A549 (cell line): ENCODE results near the gene EIF6. TPM values are rescaled to one million over a fixed set of nuclear protein-coding genes. Genes with fewer than 3 reads are reported as not detected.
"Not testable (repeated sequence)": the region's sequence is repeated elsewhere in the genome, so short reads cannot be mapped to it uniquely, and the experiment has no call there.

Experiments used
- ATAC-seq, 2 experiments: fragments of 200-7000 bp in 1 of 2; fragments of >200 bp in 1 of 2; cut with Nextera tagmentation in 1 of 2; cut with Tn5 transposase in 1 of 2; 3 replicates each; pipeline versions ENCODE4 v1.8.0 to v1.9.1; 2018 to 2020; ENCODE audit warnings: mild to moderate bottlenecking in 1 of 2, moderate library complexity in 1 of 2
- CTCF ChIA-PET: fragments of 300-600 bp; sonication (Branson Sonifier 250); formaldehyde crosslinking; extraction: SDS; loops from one replicate; lab custom pipeline; 2021; ENCODE audit warnings: antibody characterized with exemption, inconsistent platforms; lab: Yijun Ruan, JAX
- POLR2A ChIA-PET: fragments of 350-600 bp; formaldehyde crosslinking; extraction: SDS; loops from one replicate; lab custom pipeline; 2021; ENCODE audit warnings: antibody characterized with exemption, inconsistent platforms; lab: Yijun Ruan, JAX
- DNase-seq, 2 experiments: peaks; one replicate each; pipeline versions ENCODE4 v3.0.0 to v3.0.0-alpha.2; 2011 to 2016; ENCODE audit warnings: low read depth in 1 of 2, low spot score in 1 of 2
- FAIRE-seq: peaks from 2 replicates; lab custom pipeline; 2011; peaks lifted over from hg19 to GRCh38; lab: Jason Lieb, UNC
- H3K27ac ChIP-seq, 2 experiments: fragments of >200 bp; sonication (Bioruptor Twin); formaldehyde crosslinking; 3 replicates each; pipeline ENCODE4 v1.5.1; 2016 to 2017
- H3K4me1 ChIP-seq: fragments of >200 bp; sonication (Bioruptor Twin); formaldehyde crosslinking; 3 replicates; pipeline ENCODE4 v1.6.1; 2016
- H3K4me2 ChIP-seq: fragments of >200 bp; sonication (Bioruptor Twin); formaldehyde crosslinking; 3 replicates; pipeline ENCODE4 v1.6.1; 2016
- H3K4me3 ChIP-seq: fragments of >200 bp; sonication (Bioruptor Twin); formaldehyde crosslinking; 3 replicates; pipeline ENCODE4 v1.5.1; 2016
- H3K9me3 ChIP-seq: fragments of >200 bp; sonication (Bioruptor Twin); formaldehyde crosslinking; 3 replicates; pipeline ENCODE4 v1.6.1; 2016
- CEBPB ChIP-seq, 2 experiments: fragments of >200 bp in 1 of 2; sonication (Bioruptor Twin) in 1 of 2; formaldehyde crosslinking in 1 of 2; IDR thresholded peaks; 2 replicates each; pipeline ENCODE4 v1.6.1; 2012 to 2016
- CHD4 ChIP-seq: fragments of 200-600 bp; sonication (generic); IDR thresholded peaks from 2 replicates; pipeline ENCODE4 v1.6.1; 2016; ENCODE audit warnings: antibody characterized with exemption, mild to moderate bottlenecking, borderline replicate concordance
- EHMT2 ChIP-seq: fragments of 200-600 bp; sonication (generic); IDR thresholded peaks from 2 replicates; pipeline ENCODE4 v1.6.1; 2016; ENCODE audit warnings: antibody characterized with exemption, low read depth, mild to moderate bottlenecking, moderate library complexity
- EP300 ChIP-seq, 2 experiments: fragments of >200 bp; sonication (Bioruptor Twin); formaldehyde crosslinking; IDR thresholded peaks; 2 replicates in 1 of 2; 3 replicates in 1 of 2; pipeline ENCODE4 v1.6.1; 2016 to 2017
- ESRRA ChIP-seq: fragments of 150-350 bp; IDR thresholded peaks from 2 replicates; pipeline ENCODE4 v1.6.1; 2014; ENCODE audit warnings: mild to moderate bottlenecking, low read length, borderline replicate concordance
- FOSL2 ChIP-seq, 2 experiments: fragments of 450-650 bp in 1 of 2; fragments of >200 bp in 1 of 2; sonication (Bioruptor Twin) in 1 of 2; formaldehyde crosslinking; IDR thresholded peaks; 2 replicates each; pipeline versions ENCODE4 v1.5.0 to v1.6.1; 2016 to 2020; ENCODE audit warnings: mild to moderate bottlenecking in 1 of 2, moderate library complexity in 1 of 2
- GATA3 ChIP-seq: IDR thresholded peaks from 2 replicates; pipeline ENCODE4 v1.6.1; 2012; ENCODE audit warnings: borderline replicate concordance
- HOXA7 ChIP-seq: fragments of 250-450 bp; sonication (Bioruptor Pico); IDR thresholded peaks from 2 replicates; pipeline ENCODE4 v1.5.0; 2020; ENCODE audit warnings: mild to moderate bottlenecking, moderate library complexity
- HOXB5 ChIP-seq: fragments of 250-450 bp; sonication (Bioruptor Pico); IDR thresholded peaks from 2 replicates; pipeline ENCODE4 v1.5.0; 2020; ENCODE audit warnings: mild to moderate bottlenecking, moderate library complexity
- JUN ChIP-seq, 2 experiments: fragments of >200 bp; sonication (Bioruptor Twin); formaldehyde crosslinking; IDR thresholded peaks; 2 replicates in 1 of 2; 3 replicates in 1 of 2; pipeline ENCODE4 v1.6.1; 2016 to 2017
- JUNB ChIP-seq: fragments of >200 bp; sonication (Bioruptor Twin); formaldehyde crosslinking; IDR thresholded peaks from 2 replicates; pipeline ENCODE4 v1.6.1; 2016
- MAFK ChIP-seq: fragments of 450-650 bp; IDR thresholded peaks from 2 replicates; pipeline ENCODE4 v1.6.1; 2014; ENCODE audit not compliant: partially characterized antibody
- RAD21 ChIP-seq, 2 experiments: fragments of >200 bp in 1 of 2; sonication (Bioruptor Twin) in 1 of 2; formaldehyde crosslinking in 1 of 2; IDR thresholded peaks in 1 of 2; conservative IDR thresholded peaks in 1 of 2; 2 replicates in 1 of 2; 3 replicates in 1 of 2; pipeline ENCODE4 v1.6.1; 2012 to 2018; ENCODE audit warnings: inconsistent platforms in 1 of 2
- SMC3 ChIP-seq: fragments of >200 bp; sonication (Bioruptor Twin); formaldehyde crosslinking; IDR thresholded peaks from 3 replicates; pipeline ENCODE4 v1.6.1; 2018; ENCODE audit warnings: inconsistent platforms
- SREBF2 ChIP-seq: fragments of 450-650 bp; IDR thresholded peaks from 2 replicates; pipeline ENCODE4 v1.6.1; 2014; ENCODE audit warnings: mild to moderate bottlenecking, moderate library complexity
- TP53 ChIP-seq: fragments of 250-450 bp; sonication (Bioruptor Pico); IDR thresholded peaks from 2 replicates; pipeline ENCODE4 v1.5.0; 2021; ENCODE audit warnings: mild to moderate bottlenecking, moderate library complexity
- WGBS: methylation state at CpG from one replicate; pipeline ENCODE4 v1.1.6; 2017; ENCODE audit errors: missing lambda C conversion rate; 5-methylcytosine and 5-hydroxymethylcytosine counted together
- polyA plus RNA-seq, 4 experiments: library from polyadenylated mRNA; depleted of rRNA in 3 of 4; stranded (reverse); fragments of >200 nt; fragmentation: RNase III in 1 of 4; extraction: RNeasy Plus Mini Kit Qiagen cat#74134 plus additional on column Dnase treatment in 1 of 4; gene quantifications; 2 replicates in 3 of 4; 3 replicates in 1 of 4; pipeline ENCODE4 v1.2.3, GENCODE V29; 2011 to 2017
- TF ChIP-seq, protein P1 (sequence below): IDR thresholded peaks from 2 replicates; pipeline ENCODE4 v1.6.1; 2012

EIF6 gene
- polyA plus RNA-seq, 2 of the 4 experiments (the other 2 are of a cell fraction), result 184 to 294 TPM

DNA sequence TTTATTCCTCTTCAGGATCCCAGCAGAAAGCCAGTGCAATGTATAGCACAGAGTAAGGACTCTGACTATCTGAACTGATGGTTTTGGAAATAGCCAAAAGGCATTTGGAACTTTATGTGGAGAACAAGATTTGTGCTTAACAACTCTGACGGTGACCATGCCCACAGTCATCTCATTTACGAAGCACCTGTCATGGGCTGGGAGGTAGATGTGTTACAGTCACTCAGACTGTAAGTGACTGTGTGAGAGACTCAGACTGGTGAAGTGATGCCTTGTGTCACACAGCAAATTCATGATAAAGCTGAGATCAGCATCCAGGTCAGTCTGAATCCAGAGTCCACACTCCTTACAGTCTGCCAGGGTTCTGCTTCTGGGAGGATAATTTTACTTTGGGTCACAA is 31.5 kb upstream of the EIF6 start:
- ATAC-seq, result no peak
- no peak for FAIRE-seq
- H3K4me3 ChIP-seq, result no peak overlapping the region
- POLR2A ChIA-PET, result no interaction called here
- 86% methylated on average over 2 of the region's 2 CpGs for WGBS
- CTCF ChIA-PET, result interaction anchor here (10.2 kb wide), 1 partner anchor 11 kb away, joined by 157 read pairs; no protein-coding TSS in a partner anchor
- TF ChIP-seq MAFK, result peak; percentile 42
- TF ChIP-seq SMC3, result no peak
- H3K4me1 ChIP-seq, result peaks cover 80% of the 10 kb centered on the region
- no peaks in the 10 kb centered on the region for H3K9me3 ChIP-seq
- peak overlapping the region; percentile 31 to 95; a peak in 4 of 6 replicates for H3K27ac ChIP-seq
- no peak overlapping the region for H3K4me2 ChIP-seq
- DNase-seq, result no peak

DNA sequence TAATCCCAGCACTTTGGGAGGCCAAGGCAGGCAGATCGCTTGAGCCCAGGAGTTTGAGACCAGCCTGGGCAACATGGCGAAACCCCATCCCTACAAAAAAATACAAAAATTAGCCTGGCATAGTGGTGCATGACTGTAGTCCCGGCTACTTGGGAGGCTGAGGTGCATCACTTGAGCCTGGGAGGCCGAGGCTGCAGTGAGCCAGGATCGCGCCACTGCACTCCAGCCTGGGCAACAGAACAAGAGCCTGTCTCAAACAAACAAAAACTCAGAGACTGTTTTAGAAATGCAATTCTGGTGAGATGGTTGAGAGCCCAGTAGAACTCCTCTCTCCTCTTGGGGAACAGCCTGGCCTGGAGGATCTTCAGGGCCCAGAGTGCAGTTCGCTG is 31.1 kb upstream of the EIF6 start:
- H3K4me2 ChIP-seq, DNase-seq, H3K4me3 ChIP-seq, FAIRE-seq, ATAC-seq, POLR2A ChIA-PET, H3K9me3 ChIP-seq: not testable (repeated sequence)
- H3K27ac ChIP-seq, result peak overlapping the region; percentile 32 to 95; a peak in 4 of 6 replicates
- 87% methylated on average over 7 of the region's 7 CpGs for WGBS
- peaks cover 80% of the 10 kb centered on the region for H3K4me1 ChIP-seq
- CTCF ChIA-PET, result interaction anchor here (3.6 kb wide), 1 partner anchor 11 kb away, joined by 33 read pairs; no protein-coding TSS in a partner anchor

DNA sequence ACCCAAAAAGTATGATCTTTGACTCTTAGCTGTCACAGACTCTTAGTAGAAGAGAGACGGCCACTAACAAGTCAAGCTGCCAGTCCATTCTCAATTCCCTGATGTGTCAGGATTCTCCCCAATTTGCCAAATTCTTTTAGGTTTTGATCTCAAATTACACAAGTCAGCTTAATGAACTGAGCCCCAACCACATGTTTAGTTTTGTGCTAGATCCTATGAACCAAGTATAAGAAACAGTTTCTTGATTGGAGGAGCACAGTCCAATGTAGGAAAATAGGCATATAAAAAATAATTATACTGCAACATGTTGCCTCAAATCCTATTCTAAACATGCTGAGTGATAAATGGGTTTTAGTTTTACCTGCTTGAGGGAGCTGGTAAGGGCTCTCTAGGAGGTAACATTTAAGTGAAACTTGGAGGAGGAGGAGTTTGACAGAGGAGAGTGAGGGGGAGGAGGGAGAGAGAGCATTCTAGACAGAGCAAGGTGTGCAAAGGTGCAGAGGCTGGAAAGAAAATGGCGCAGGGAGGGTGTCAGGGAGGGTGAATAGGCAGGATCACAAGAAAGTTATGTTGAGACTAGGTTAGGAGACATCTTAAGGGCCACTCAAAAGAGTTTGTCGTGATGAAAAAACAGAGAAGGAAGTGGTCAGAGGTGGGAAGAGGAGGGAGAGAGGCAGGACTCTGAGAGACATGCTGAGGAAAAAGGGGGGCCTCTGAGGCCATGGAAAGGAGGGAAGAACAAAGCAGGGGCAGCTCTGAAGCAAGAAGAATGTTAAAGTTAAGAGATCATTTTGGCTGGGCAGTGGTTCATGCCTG is 30.5 kb upstream of the EIF6 start:
- peak overlapping the region; percentile 32 to 95; a peak in 5 of 6 replicates for H3K27ac ChIP-seq
- POLR2A ChIA-PET, result no interaction called here
- no peak for TF ChIP-seq EP300 (IDR thresholded peaks at IDR 0.05)
- TF ChIP-seq, protein P1, sequence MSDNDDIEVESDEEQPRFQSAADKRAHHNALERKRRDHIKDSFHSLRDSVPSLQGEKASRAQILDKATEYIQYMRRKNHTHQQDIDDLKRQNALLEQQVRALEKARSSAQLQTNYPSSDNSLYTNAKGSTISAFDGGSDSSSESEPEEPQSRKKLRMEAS, result no peak
- WGBS, result 89% methylated on average over 3 of the region's 3 CpGs
- ATAC-seq, result no peak
- no peak overlapping the region for H3K4me2 ChIP-seq
- H3K4me1 ChIP-seq, result peaks cover 74% of the 10 kb centered on the region
- DNase-seq, result no peak
- FAIRE-seq, result no peak
- CTCF ChIA-PET, result interaction anchor here (1.5 to 3.6 kb wide), 2 partner anchors 10 to 14 kb away, joined by 4 to 33 read pairs; no protein-coding TSS in a partner anchor
- H3K4me3 ChIP-seq, result no peak overlapping the region
- no peaks in the 10 kb centered on the region for H3K9me3 ChIP-seq

DNA sequence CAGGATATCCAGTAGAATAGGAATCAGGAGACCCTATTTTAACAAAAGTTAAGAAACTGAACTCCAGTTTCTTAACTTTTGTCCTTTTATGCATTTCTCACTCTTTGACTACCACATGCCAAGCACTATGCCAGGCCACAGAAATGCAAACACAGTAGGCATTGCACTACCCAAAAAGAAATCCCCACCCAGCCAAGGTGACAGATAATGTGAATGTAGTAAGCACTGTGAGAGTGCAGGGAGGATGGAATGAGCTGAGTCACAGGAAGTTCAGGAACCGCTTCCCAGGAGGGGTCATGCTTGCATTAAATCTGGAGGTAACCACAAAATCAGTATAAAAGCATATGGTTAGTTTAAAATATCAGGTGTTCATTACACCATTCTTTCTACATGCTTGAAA is 27.7 kb upstream of the EIF6 start:
- Histone ChIP-seq H3K4me3 (no peak overlapping the region), H3K4me1 (peaks cover 74% of the 10 kb centered on the region), H3K27ac (peak overlapping the region; percentile 83 to 95), H3K9me3 (no peaks in the 10 kb centered on the region), H3K4me2 (peak overlapping the region; percentile 60)
- FAIRE-seq (peak; percentile 46), ATAC-seq (peak; percentile 81 to 86), DNase-seq (peak; percentile 75 to 82)
- ChIA-PET CTCF (interaction anchor here (0.9 to 3.6 kb wide), 7 partner anchors 7 to 135 kb away, joined by 3 to 33 read pairs (median 4); no protein-coding TSS in a partner anchor), POLR2A (no interaction called here)
- 4% methylated on average over 1 of the region's 1 CpG for WGBS
- 0 out of 3 replicates have a peak, but pooled peaks have one; percentile 24 for TF ChIP-seq SMC3
- TF ChIP-seq GATA3, result peak; percentile 66; the same call in 1 of the 2 replicates
- no peak for TF ChIP-seq CHD4
- TF ChIP-seq JUNB, result peak; percentile 78
- peak; percentile 20 to 40; a peak in 3 of 5 replicates for TF ChIP-seq RAD21 (conservative IDR thresholded peaks at IDR 0.05 in 1 of 2, IDR thresholded peaks at IDR 0.05 in 1 of 2)
- peak; percentile 54; the same call in 1 of the 2 replicates for TF ChIP-seq FOSL2 (IDR thresholded peaks at IDR 0.05)
- peak; percentile 47; the same call in 1 of the 2 replicates for TF ChIP-seq FOSL2 (CRISPR knock-in tag; IDR thresholded peaks at IDR 0.05)
- no peak for TF ChIP-seq SREBF2
- TF ChIP-seq ESRRA, result no peak
- TF ChIP-seq JUN (IDR thresholded peaks at IDR 0.05), result peak; percentile 58 to 78; a peak in 3 of 5 replicates
- peak; percentile 91 for TF ChIP-seq MAFK
- peak; percentile 37 to 76; a peak in 2 of 5 replicates for TF ChIP-seq EP300 (IDR thresholded peaks at IDR 0.05)
- peak; percentile 9 to 67; a peak in 3 of 4 replicates for TF ChIP-seq CEBPB (IDR thresholded peaks at IDR 0.05)
- TF ChIP-seq, protein P1, result peak; percentile 86
- TF ChIP-seq HOXA7 (CRISPR knock-in tag), result no peak
- no peak for TF ChIP-seq EHMT2
- 0 out of 2 replicates have a peak, but pooled peaks have one; percentile 40 for TF ChIP-seq HOXB5 (CRISPR knock-in tag)
- no peak for TF ChIP-seq TP53
